MCF 10A (cell line): Measurements from ENCODE around the gene POLQ. TPM values are rescaled to one million over a fixed set of nuclear protein-coding genes. Genes with fewer than 3 reads are reported as not detected.

Experiments used
- BruUV-seq: library from RNA; stranded (reverse); fragments of 400-500 nt; replicated peaks from 2 replicates; lab custom pipeline; 2021; lab: Mats Ljungman, UMichigan
- CTCF ChIA-PET: fragments of 300-600 bp; sonication (Branson Sonifier 250); formaldehyde crosslinking; extraction: SDS; loops from one replicate; lab custom pipeline; 2021; ENCODE audit warnings: antibody characterized with exemption, inconsistent platforms; lab: Yijun Ruan, JAX
- POLR2A ChIA-PET: fragments of 300-600, 350-650 bp; sonication (Branson Sonifier 250); formaldehyde crosslinking; extraction: SDS; loops from one replicate; lab custom pipeline; 2020; ENCODE audit warnings: antibody characterized with exemption, inconsistent platforms; lab: Yijun Ruan, JAX
- DNase-seq: peaks from one replicate; pipeline ENCODE4 v3.0.0-alpha.2; 2018; ENCODE audit not compliant: unreplicated experiment
- H3K27ac Mint-ChIP-seq: one replicate; pipeline ENCODE4 v1.8.0; 2022; ENCODE audit warnings: mild to moderate bottlenecking, low read depth, mixed read lengths; ENCODE audit not compliant: unreplicated experiment
- H3K27me3 Mint-ChIP-seq: one replicate; pipeline ENCODE4 v1.8.0; 2022; ENCODE audit warnings: mixed read lengths; ENCODE audit not compliant: insufficient read depth, unreplicated experiment
- H3K36me3 Mint-ChIP-seq: one replicate; pipeline ENCODE4 v1.8.0; 2022; ENCODE audit warnings: mild to moderate bottlenecking, moderate library complexity, mixed read lengths; ENCODE audit not compliant: insufficient read depth, unreplicated experiment
- H3K4me1 Mint-ChIP-seq: one replicate; pipeline ENCODE4 v1.8.0; 2022; ENCODE audit warnings: mixed read lengths; ENCODE audit not compliant: insufficient read depth, unreplicated experiment
- H3K4me3 Mint-ChIP-seq: one replicate; pipeline ENCODE4 v1.8.0; 2022; ENCODE audit warnings: mild to moderate bottlenecking, moderate library complexity, mixed read lengths; ENCODE audit not compliant: unreplicated experiment
- H3K9me3 Mint-ChIP-seq: one replicate; pipeline ENCODE4 v1.8.0; 2022; ENCODE audit warnings: mixed read lengths; ENCODE audit not compliant: unreplicated experiment
- intact Hi-C: fragments of 100-400 bp; cut with micrococcal nuclease; formaldehyde crosslinking; loops from 2 replicates; pipeline ENCODE4 v1.14.1; 2022
- total RNA-seq: library from RNA; stranded (reverse); gene quantifications from 2 replicates; pipeline ENCODE4 v1.2.3, GENCODE V29; 2022
- TF ChIP-seq, protein P1 (sequence below): fragments of 200-600 bp; IDR thresholded peaks from one replicate; pipeline ENCODE4 v1.8.0; 2022; ENCODE audit warnings: antibody characterized with exemption, mild to moderate bottlenecking; ENCODE audit not compliant: unreplicated experiment

Gene POLQ
- total RNA-seq, 1 experiment from 2014 or later: 5.8 TPM

DNA sequence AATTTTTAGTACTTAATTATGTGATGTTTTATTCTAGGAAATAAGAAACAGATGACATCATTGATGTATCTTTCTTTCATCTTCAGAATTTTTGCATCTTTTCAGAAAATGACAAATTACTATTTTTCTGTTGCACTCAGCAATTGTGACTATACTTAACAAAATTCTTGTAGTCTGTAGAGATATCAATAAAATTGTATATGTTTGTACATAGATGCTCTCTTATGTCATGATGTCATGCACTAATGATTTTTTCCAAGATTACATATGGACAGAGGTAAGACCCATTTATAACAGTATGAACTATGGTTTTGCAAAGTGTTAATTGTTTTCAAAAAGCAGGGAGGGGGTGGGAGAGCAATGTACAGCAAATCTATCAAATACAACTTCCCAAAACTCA, 121.2 kb downstream of the POLQ start:
- Mint-ChIP-seq H3K27me3 (no peaks in the 10 kb centered on the region), H3K4me3 (no peak overlapping the region)

DNA sequence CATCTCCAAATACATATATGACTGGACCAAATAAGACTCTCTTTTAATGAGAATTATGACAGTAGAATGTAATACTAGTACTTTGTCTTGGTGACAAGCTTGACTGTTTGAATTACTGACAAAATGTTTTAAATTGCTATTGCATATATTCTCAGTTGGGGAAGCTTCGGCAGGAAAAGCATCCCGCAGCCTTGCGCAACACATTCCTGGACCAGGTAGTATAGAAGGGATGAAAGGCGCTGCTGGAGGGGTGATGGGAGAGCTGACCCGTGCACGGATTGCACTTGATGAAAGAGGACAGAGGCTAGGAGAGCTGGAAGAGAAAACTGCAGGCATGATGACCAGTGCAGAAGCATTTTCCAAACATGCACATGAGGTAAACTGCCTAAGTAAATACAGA, 127.6 kb downstream of the POLQ start:
- Mint-ChIP-seq H3K4me3 (no peak overlapping the region), H3K9me3 (no peaks in the 10 kb centered on the region), H3K4me1 (no peaks in the 10 kb centered on the region), H3K27ac (no peak overlapping the region), H3K36me3 (no peaks in the 10 kb centered on the region), H3K27me3 (no peaks in the 10 kb centered on the region)
- intact Hi-C loops: no loop called here
- BruUV-seq: no TSS peak
- ChIA-PET CTCF (interaction anchor here (0.6 kb wide), 1 partner anchor 750 kb away, joined by 3 read pairs; no protein-coding TSS in a partner anchor), POLR2A (no interaction called here)
- DNase-seq: no peak
- TF ChIP-seq, protein P1, sequence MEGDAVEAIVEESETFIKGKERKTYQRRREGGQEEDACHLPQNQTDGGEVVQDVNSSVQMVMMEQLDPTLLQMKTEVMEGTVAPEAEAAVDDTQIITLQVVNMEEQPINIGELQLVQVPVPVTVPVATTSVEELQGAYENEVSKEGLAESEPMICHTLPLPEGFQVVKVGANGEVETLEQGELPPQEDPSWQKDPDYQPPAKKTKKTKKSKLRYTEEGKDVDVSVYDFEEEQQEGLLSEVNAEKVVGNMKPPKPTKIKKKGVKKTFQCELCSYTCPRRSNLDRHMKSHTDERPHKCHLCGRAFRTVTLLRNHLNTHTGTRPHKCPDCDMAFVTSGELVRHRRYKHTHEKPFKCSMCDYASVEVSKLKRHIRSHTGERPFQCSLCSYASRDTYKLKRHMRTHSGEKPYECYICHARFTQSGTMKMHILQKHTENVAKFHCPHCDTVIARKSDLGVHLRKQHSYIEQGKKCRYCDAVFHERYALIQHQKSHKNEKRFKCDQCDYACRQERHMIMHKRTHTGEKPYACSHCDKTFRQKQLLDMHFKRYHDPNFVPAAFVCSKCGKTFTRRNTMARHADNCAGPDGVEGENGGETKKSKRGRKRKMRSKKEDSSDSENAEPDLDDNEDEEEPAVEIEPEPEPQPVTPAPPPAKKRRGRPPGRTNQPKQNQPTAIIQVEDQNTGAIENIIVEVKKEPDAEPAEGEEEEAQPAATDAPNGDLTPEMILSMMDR: no peak

More for the DNA sequence above, 121.2 kb downstream of the POLQ start:
- TF ChIP-seq, protein P1: no peak
- no peak for DNase-seq
- CTCF ChIA-PET: no interaction called here
- intact Hi-C loops: no loop called here
- no TSS peak for BruUV-seq
- H3K27ac Mint-ChIP-seq: no peak overlapping the region
- no peaks in the 10 kb centered on the region for H3K4me1 Mint-ChIP-seq
- POLR2A ChIA-PET: no interaction called here
- peaks cover 6% of the 10 kb centered on the region for H3K36me3 Mint-ChIP-seq
- no peaks in the 10 kb centered on the region for H3K9me3 Mint-ChIP-seq

DNA sequence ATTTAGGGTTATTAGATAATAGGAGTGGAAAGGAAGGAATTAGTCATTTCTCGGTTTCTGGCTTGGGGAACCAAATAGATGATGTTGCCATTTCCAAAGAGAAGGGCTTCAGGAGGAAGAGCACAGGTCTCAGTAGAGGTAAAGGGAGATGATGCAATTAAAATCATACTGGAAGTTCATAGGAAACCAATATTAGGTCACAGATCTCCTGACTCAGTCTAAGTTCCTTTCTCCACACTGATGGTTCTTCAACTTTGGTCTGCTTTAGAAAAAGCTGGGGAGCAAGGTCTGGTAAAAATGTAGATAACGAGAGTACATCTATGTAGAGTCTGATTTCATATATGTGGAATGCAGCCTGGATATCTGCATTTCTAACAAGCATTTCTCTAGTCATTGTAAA, 130.9 kb downstream of the POLQ start:
- intact Hi-C loops: no loop called here
- BruUV-seq: no TSS peak
- ChIA-PET CTCF (no interaction called here), POLR2A (no interaction called here)
- TF ChIP-seq, protein P1: no peak
- Mint-ChIP-seq H3K9me3 (no peaks in the 10 kb centered on the region), H3K27ac (no peak overlapping the region), H3K4me1 (no peaks in the 10 kb centered on the region), H3K4me3 (no peak overlapping the region), H3K27me3 (no peaks in the 10 kb centered on the region), H3K36me3 (no peaks in the 10 kb centered on the region)
- no peak for DNase-seq

DNA sequence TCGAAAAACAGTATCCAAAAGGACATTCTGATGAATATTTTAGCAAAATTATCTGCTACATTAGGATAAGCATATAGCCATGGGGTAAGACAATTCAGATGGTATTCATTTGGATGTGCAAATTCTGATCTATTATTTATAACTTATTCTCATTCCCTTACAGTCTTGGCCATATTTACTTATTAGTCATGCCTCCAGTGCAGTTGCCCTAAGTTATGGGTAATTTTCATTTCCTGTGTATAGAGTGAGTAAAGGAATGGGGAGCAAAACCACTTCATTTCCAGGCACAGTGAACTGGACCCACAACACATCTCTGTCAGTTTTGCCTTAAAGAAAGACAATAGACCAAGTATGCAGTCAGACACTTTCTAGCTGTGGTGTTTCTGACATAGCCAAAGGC, 134.3 kb downstream of the POLQ start:
- no TSS peak for BruUV-seq
- intact Hi-C loops: no loop called here
- no peaks in the 10 kb centered on the region for H3K4me1 Mint-ChIP-seq
- ChIA-PET CTCF (no interaction called here), POLR2A (no interaction called here)
- H3K36me3 Mint-ChIP-seq: no peaks in the 10 kb centered on the region
- no peaks in the 10 kb centered on the region for H3K9me3 Mint-ChIP-seq
- TF ChIP-seq, protein P1: no peak
- no peak overlapping the region for H3K4me3 Mint-ChIP-seq
- no peak overlapping the region for H3K27ac Mint-ChIP-seq
- H3K27me3 Mint-ChIP-seq: no peaks in the 10 kb centered on the region
- DNase-seq: no peak
